Measurements from ENCODE around the gene FEZF2.

The FEZF2 gene

DNA sequence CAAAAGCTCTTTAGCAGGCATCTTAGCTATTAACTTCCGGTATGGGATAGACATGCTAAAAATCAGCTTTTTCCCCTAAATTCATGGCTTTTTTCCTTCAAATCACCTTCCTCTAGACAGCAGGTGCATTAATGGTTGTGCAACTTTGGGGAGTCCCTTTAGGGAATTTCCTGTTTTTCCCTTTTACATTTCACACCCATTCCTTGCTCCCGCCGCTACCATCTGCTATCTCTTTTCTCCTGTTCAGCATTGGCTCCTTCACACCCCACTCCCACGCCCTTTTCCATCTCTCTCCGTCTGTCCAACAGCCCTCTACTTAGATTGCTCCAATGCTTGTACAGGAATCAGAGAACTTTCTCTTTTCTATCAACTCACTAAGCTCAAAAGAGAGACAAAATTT lies 43.4 kb downstream of the FEZF2 start:
- DNase-seq (ENCODE audit: low read depth in 2 of 2) = no peak

DNA sequence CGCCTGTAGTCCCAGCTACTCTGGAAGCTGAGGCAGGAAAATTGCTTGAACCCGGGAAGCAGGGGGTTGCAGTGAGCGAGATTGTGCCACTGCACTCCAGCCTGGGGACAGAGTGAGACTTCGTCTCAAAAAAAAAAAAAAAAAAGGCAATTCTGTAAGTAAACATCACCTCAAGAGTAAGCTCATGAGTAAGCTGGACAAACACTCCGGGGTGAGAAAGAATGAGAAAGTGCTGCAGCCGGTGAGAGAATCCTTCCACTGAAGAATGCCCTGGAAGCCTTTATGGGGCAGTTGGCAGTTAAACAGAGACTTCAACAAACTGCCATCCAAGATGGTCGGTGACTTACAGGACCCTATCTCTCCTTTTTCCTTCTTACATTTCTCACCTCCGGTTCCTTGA lies 47.5 kb downstream of the FEZF2 start:
- no peak for DNase-seq (ENCODE audit: low read depth in 2 of 2)

DNA sequence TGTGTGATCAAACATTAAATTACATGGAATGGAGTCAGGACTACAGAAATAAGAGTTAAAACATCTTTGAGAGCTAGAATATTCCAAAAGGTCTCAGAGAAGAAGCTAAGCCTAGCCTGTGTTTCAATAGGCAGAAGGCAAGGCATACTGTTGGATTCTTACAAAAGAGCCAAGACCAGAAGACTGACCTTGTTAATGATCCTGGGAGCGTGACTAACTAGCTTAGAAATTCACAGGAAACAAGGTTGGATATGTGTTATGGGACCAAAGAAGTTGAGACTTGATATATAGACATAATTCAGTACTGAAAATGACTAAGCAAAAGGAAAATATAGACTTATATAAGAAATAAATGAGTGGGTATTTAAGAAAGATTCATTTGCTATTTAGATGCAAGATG lies 50.1 kb downstream of the FEZF2 start:
- no peak for DNase-seq (ENCODE audit: low read depth in 2 of 2)
